HG02571 (cell line): Measurements from ENCODE around the gene SP7.
"Not testable (repeated sequence)": the region's sequence is repeated elsewhere in the genome, so short reads cannot be mapped to it uniquely, and the experiment has no call there.

Experiments used
- ATAC-seq: cut with Tn5 transposase; IDR thresholded peaks from one replicate; pipeline ENCODE4 v1.9.1; 2021; ENCODE audit warnings: mild to moderate bottlenecking, moderate library complexity; ENCODE audit not compliant: unreplicated experiment

SP7 gene

DNA sequence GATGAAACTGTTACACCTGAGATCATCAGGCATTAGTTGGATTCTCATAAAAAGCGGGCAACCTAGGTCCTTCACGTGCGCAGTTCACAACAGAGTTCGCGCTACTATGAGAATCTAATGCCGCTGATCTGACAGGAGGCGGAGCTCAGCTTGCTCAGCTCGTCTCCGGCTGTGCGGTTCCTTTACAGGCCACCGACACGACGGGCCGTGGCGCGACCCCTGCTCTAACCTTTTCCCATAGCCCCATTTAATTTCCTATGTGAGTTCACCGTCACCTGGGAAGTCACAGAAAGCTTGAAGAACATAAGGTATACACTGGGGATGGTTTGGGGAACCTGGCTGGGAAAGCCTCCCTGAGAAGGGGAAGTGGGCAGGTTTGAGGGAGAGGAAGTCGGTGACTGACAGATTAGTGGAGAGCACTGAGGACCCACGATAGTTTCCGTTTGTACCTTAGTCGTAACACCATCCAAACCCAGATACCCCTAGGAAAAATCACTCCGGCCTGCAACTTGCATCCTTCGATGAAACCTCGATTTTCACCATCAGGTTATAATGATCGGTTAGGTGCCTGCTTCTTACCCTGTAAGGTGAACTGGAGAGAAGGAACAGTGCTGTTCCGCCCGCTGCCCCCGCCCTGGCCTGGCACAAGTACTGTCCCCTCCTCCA lies 11.9 kb downstream of the SP7 start:
- ATAC-seq: no peak

DNA sequence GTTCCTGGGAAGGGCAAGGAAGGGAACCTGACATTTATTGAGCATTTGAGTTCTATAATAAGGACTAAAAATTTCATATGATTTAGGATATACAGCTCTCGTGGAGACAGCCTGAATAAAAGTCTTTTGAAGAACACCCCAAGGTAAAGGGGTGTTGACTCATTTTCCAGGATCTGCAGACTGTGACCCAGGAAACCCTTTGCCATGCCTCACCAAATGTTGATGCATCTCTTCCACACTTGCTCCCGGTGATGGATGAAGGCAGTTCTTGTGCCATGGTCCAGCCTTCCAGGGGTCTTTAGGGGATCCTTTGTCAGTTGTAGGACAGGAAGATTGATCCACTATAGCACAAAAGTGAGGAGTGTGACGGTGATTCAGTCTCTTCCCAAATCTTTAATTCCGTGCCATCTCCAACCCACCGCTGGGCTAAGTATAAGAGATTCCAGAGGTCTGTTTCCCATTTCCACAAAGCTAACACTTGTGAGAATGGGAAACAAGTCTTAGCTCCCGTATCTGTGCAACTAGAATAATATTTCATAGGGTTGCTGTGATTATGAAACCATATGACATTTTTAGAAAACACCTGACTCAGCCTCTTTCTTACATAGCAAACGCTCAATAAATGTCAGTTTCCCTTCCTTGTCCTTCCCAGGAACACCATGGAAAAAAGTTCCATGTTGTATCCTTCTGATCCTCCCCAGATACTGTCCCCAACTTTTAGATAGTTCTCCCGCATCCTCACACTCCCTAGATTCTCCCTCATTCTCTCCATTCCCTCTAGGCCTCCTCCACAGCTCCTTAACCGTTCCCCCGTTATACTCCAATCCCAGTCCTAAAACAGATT lies 15.6 kb downstream of the SP7 start:
- no peak for ATAC-seq

DNA sequence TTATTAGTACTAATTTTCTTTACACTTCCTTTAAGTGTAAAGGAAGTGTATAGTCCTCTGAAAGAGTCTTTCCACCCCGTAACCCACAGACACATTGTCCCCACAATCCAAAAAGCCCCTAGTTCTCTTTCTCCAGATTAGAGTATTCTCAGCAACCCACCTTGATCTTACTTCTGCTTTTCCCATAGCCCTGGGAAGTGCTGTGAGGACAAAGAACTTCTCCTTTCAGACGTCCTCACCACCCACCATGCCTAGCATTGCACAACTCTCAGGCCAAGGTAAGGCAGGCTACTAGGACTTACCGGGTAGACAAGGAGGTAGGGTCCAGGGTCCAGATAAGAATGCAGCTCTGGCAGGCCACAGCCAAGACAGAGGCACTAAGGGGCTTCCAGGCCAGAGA lies 22.2 kb downstream of the SP7 start:
- no peak for ATAC-seq

DNA sequence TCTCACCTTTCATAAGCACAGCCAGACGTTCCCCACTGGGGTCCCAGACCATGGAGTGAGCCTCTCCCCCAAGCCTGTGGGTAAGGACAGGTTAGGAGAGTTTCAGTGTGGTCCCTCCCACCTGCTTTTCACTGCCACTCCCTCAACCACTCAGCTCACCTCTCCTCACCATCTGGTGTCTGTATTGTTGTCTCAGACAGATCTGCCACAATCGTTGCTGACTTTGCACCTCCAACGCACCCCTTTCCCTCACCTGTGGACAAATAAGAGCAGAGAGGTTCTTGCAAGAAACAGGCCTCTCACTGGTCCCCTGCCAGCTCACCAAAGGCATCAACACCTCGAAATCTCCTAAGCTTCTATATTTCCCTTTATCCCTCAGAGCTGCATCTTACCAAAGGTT lies 27.9 kb downstream of the SP7 start:
- ATAC-seq: no peak

DNA sequence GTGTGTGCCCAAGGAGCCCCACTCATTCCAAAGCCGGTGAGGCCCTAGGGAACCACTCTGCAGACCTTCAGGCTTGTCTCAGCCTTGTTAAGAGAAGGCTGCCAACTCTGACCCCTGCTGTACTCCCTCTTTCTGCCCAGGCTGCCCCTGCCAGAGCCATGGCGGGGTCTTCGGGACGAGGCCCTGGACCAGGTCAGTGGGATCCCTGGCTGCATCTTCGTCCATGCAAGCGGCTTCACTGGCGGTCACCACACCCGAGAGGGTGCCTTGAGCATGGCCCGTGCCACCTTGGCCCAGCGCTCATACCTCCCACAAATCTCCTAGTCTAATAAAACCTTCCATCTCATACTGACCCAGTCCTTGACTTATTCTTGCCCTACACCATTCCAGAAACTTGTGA lies 29.3 kb downstream of the SP7 start:
- no peak for ATAC-seq

DNA sequence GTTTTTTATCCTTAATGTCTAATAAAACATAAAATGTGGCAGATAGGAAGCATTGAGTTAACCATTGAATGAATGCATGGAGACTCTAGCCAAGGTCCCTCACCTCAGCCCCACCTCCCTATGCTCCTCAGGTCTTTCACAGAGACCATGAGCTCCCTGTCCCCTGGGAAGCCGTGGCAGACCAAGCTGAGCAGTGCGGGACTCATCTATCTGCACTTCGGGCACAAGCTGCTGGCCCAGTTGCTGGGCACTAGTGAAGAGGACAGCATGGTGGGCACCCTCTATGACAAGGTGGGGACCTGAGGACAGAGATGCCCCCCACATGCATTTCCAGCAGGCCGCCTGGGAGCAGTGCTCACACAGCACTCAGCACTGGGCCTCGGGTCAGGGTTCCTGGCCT lies 33.3 kb downstream of the SP7 start:
- no peak for ATAC-seq

DNA sequence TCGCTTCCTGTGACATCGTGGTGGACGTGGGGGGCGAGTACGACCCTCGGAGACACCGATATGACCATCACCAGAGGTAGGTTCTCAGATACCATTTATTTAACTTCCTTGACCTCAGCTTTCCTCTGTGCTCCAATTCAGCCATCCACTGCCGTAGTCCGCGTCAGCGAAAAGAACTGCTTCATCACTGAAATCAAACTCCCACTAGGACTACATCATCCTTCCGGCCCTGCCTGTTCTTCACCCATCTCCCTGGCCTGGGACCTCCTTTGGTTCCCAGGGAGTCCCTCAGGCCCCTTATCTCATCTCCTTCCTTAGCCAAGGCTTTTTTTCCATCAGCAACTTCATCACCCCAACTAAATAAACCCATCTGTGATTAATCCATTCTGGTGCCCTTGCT lies 36.0 kb downstream of the SP7 start:
- no peak for ATAC-seq

DNA sequence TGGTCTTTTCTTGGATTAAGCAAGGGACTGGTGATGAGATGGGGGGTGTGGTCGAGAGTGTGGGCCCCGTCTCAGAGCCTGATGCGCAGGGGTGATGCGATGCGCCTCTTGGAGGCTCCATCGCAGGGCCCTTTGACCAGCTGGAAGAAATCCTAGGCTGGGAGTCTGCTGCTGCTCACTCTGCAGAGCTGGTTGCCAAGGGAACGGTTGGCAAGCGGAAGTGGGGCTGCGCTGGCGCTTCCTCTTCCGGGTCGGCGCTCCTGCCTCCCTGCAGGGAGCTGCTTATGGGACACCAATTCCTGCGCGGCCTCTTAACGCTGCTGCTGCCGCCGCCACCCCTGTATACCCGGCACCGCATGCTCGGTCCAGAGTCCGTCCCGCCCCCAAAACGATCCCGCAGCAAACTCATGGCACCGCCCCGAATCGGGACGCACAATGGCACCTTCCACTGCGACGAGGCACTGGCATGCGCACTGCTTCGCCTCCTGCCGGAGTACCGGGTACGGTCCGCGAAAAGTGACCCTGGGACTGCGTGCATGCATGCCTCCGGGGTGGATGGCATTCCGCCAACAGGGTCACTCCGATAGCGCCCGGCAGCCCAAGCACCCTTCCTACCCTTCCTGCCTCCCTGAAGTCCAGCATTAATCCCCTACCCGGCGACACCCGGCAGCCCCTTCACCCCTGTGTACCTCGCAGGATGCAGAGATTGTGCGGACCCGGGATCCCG lies 36.5 kb downstream of the SP7 start, which contains the start of gene MYG1:
MYG1 (plus strand) TSS at position 242 of the 727 bp plus-strand sequence; CDS start at position 285, 43 bp downstream.
- ATAC-seq: peak; percentile 69

DNA sequence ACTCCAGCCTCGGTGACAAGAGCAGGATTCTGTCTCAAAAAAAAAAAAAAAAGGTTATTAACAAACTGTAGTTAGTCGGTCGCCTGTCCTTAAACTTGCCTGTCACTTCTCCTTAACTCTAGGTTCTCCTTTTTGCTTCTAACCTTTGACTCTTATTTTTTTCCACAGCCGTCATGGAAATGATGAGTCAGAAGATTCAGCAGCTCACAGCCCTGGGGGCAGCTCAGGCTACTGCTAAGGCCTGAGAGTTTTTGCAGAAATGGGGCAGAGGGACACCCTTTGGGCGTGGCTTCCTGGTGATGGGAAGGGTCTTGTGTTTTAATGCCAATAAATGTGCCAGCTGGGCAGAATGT lies 37.1 kb downstream of the SP7 start:
- ATAC-seq: no peak

DNA sequence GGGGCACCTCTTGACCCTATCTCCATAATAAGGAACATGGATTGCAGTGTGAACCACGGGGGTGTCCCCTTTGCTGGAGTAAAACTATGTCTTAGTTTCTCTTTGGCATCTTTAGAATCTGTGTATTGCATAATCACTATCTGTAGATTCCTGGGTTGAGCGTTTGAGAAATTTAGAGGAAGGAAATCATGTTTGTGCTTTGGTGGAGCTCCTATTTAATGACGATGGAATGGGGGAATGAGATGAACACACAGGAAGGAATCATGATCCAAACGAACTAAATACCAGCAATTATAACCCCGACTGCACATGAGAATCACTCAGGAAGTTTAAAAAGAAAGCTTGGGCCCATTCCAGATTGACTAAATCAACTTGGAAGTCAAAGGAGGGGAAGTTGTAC lies 38.0 kb downstream of the SP7 start:
- no peak for ATAC-seq

DNA sequence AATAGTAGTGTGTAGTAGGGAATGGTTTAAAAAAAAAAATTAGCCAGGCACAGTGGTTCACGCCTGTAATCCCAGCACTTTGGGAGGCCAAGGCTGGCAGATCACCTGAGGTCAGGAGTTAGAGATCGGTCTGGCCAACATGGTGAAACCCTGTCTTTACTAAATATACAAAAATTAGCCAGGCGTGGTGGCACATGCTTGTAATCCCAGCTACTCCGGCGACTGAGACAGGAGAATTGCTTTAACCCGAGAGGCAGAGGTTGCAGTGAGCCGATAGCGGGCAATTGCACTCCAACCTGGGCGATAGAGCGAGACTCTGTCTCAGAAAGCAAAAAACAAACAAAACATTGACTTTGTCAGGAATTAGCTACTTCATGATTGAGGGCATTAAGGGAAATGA lies 39.0 kb downstream of the SP7 start:
- ATAC-seq: not testable (repeated sequence)

DNA sequence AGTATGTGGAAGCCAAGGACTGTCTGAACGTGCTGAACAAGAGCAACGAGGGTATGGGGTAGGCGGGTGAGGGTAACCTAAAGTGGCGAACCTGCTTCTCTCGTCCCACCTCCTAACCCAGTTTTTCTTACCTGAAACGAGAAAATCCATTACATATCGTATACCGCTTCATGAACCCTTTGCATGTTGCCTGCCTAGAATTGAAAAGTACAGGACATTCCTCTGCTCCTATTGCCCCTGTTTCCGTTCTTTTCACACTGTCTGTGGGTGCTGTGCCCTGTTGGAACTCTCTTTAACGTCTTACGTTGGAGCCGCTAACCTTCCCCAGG lies 40.3 kb downstream of the SP7 start:
- no peak for ATAC-seq

DNA sequence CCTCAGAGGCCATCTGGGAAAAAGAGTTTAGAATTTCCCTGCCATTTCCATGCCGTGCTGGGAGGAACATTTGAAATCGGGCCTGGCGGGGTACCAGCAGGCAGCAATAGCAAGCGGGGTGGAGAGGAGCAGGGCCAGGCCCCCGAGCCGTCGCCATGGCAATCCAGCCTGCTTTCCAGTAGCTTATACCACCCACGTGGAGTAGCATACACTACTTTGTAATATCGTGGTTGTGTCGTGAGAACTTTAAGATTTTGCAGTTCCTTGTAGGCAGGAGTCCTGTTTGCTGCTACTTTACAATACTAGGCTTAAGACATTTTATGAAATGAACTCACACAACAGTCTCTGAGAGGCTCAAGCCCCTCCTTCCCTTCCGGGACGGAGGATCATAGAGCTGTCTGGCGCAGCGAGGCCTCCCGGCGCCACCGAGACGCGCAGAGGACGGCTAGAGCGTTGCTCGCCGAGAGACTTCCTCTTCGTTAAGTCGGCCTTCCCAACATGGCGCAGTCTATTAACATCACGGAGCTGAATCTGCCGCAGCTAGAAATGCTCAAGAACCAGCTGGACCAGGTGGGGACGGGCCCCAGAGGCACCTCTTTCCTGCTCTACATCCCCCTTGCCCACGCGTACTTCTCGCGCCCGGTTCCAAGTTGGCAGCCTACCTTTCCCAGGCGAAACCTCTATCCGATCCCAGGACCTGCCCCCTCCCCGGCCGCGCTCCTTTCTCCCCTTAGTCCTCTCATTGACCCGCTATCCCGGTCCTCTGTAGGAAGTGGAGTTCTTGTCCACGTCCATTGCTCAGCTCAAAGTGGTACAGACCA lies 40.9 kb downstream of the SP7 start, which contains the start of gene PFDN5:
PFDN5 (plus strand) TSS at position 473 of the 821 bp plus-strand sequence; CDS start at position 499, 26 bp downstream.
- ATAC-seq: peak; percentile 82

DNA sequence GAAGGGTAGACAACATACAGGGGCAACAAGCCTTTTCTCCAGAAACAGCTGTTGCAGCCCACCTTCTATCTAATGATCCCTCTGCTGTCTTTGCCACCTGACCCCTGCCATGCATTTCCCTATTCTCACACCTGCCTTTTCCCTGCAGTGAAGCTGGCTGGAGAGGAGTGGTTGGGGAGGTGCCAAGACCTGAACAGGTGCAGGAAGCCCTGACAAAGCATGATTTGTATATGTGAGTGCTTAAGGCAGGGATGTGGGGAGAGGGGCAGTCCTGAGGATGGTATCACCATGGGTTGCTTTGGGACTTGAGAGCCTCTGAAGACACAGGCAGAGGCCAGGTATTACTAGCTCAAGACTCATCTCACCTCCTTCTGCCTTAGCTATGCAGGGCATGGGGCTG lies 43.7 kb downstream of the SP7 start:
- no peak for ATAC-seq

DNA sequence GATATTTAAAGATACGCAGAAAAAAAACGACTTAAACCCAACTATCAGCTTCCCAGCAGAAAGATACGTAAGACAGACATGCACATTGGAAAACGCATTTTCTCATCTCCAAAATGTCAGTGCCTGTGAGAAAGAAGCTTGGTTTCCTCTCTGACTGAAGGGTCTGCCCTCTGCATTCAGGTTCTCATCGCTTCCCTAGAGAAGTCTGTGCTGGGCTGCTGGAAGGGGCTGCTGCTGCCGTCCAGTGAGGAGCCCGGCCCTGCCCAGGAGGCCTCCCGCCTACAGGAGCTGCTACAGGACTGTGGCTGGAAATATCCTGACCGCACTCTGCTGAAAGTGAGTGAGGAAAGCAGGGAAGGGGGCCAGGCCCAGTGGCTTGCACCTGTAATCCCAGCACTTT lies 45.5 kb downstream of the SP7 start:
- ATAC-seq: no peak

DNA sequence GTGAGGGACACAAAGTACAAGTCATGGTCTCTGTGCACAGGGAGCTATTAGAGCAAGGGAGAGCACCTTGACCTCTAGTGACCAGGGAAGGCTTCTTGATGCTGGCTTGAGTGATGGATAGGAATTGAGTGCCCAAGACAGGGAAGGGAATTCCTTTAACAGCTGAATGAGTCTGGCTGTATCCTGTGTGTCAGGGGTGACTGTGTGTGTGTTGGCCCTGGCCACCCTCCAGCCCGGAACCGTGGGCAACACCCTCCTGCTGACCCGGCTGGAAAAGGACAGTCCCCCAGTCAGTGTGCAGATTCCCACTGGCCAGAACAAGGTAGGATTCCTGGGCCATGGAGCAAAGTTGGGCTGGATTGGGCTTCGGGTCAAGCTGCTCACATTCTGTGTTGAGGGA lies 46.3 kb downstream of the SP7 start:
- ATAC-seq: no peak

DNA sequence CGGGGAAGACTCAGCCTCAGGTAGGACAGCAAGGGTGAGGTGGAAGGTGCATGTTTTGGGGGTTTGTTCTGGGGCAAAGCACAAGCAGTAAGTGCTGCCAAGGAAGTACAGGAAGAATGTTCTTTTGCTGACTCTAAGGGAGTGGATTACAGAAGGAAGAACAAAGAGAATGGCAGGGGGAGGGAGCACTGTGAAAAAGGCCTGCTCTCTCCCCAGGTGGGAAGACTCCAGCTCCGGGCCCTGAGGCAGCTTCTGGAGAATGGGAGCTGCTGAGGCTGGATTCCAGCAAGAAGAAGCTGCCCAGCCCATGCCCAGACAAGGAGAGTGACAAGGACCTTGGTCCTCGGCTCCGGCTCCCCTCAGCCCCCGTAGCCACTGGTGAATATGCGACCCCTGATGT lies 47.8 kb downstream of the SP7 start:
- no peak for ATAC-seq

DNA sequence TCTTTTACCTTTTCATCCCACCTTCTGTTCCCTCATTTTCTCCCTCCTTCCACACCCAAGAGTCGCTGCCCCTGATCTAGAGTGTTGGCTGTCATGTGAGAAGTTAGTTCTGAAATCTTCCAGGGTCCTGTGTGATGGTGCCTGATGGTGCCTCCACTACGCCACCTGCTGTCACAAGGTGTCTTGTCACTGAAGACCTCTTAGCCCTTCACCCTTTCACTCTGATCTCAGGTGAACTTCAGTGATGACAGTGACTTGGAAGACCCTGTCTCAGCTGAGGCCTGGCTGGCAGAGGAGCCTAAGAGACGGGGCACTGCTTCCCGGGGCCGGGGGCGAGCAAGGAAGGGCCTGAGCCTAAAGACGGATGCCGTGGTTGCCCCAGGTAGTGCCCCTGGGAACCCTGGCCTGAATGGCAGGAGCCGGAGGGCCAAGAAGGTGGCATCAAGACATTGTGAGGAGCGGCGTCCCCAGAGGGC lies 48.4 kb downstream of the SP7 start:
- ATAC-seq: no peak

DNA sequence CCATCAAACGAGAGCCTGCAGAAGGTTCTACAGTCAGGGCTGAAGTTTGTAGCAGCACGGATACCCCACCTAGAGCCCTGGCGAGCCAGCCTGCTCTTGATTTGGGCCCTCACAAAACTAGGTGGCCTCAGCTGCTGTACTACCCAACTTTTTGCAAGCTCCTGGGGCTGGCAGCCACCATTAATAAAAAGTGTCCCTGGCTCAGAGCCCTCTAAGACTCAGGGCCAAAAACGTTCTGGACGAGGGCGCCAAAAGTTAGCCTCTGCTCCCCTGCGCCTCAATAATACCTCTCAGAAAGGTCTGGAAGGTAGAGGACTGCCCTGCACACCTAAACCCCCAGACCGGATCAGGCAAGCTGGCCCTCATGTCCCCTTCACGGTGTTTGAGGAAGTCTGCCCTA lies 49.7 kb downstream of the SP7 start:
- no peak for ATAC-seq

DNA sequence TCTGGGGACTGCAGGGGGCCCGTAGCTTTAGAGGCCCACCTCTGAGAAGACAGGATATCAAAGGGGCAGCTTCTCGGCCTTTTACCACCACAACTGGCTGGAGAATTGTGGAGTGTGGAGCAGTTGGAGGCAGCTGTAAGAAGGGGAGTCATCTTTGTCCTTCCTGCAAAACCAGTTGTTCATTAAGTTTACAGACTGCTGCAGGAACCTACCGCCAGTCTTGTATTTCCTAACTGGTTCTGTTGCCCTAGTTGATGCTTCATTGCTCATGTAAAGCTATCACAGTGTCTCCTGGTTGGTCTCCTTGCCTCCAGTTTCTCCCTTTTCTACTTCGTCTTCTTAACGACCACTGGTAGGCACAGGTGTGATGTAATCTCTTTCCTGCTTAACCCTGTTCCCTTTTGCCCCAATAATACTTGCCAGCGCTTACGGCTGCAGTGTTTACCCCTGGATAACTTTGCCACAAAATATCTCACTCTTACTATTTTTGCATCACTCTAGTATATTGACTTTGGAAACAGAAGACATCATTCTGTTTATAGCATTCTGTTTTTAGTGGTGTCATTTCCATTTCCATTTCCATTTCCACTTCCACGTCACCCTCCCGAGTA lies 56.2 kb downstream of the SP7 start:
- ATAC-seq: no peak
